CD1c-positive myeloid dendritic cell (primary cell): ENCODE measurements around the gene PARK7.
"Not testable (repeated sequence)": the region's sequence is repeated elsewhere in the genome, so short reads cannot be mapped to it uniquely, and the experiment has no call there.

Source experiments
- DNase-seq: peaks from one replicate; pipeline ENCODE4 v3.0.0-alpha.2; 2016; ENCODE audit errors: extremely low spot score

PARK7 gene

GRCh38 chr1:7943251-7943650, 18.3 kb upstream of the PARK7 start:
- no peak for DNase-seq

DNA sequence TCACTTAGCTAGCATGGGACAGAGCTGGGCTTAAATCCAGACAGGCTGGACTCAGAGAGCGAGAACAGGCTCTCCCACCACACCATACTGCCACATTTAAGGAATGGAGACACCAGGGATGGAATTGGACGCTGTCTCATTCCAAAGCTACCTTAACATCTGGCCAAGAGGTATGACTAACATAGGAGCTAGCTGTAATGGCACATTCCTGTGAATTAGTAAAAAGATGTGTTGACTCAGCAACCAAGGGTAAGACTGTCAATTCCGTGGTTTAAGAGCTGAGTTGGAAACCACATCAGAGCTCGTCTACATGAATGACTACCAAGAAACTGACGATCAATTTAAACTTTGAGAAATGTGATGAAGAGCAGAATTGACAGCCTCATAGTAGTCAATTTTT, 12.6 kb upstream of the PARK7 start:
- peak; percentile 51 for DNase-seq

GRCh38 chr1:7952791-7953190, 8.7 kb upstream of the PARK7 start:
- not testable (repeated sequence) for DNase-seq

GRCh38 chr1:7953850-7954609, 7.5 kb upstream of the PARK7 start:
- DNase-seq = peak; percentile 96

GRCh38 chr1:7954683-7955082, 6.8 kb upstream of the PARK7 start:
- no peak for DNase-seq

DNA sequence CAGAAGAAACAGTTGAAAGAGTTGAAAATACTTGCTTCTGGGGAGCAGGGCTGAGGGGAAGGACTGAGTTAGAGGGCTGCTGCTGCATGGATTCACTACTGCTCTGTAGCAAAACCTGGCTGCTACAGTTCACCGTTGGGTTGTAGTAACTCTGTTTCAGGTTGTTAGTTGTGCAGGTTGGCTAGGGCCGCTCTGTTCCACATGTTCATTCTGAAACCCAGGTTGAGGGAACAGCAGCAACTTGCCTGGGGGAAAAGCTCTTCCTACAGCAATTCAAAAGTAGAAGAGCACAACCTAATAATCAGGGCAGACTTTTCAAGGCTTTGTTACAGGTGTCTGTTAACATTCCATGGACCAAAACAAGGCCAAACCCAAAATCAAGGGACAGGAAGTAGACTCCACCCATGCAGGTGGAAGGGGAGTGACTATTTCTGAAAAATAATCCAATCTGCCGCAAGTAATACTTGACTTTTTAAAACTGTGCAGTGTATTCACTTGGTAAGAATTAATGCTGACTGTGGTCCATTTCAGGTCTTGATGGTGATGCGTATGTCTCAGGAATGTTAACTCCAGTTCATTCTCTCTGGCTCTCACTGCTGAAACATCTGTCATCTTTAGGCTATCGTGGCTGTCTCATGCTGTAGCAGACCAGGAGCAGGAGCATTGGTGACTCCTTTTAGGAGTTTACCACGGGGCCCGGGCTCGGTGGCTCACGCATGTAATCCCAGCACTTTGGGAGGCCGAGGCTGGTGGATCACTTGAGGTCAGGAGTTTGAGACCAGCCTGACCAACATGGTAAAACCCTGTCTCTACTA, 5.1 kb upstream of the PARK7 start:
- no peak for DNase-seq

GRCh38 chr1:7960165-7960564, 1.3 kb upstream of the PARK7 start:
- DNase-seq = peak; percentile 51

- DNase-seq = no peak
These were observed 670 bp upstream of the PARK7 start for GRCh38 chr1:7960867-7961215.

GRCh38 chr1:7962014-7962335, 464 bp downstream of the PARK7 start:
- no peak for DNase-seq

- DNase-seq = no peak
These were observed 1.3 kb downstream of the PARK7 start for GRCh38 chr1:7962636-7963377.

DNA sequence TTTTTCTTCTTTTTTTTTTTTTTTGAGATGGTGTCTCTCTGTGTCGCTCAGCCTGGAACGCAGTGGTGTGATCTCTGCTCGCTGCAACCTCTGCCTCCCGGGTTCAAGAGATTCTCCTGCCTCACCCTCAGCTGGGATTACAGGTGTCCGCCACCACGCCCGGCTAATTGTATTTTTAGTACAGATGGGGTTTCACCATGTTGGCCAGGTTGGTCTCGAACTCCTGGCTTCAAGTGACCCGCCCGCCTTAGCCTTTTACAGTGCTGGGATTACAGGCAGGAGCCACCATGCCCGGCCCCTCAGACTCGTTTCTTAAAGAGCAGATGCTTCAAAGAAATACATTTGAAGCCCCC, 1.8 kb downstream of the PARK7 start:
- DNase-seq = not testable (repeated sequence)

DNA sequence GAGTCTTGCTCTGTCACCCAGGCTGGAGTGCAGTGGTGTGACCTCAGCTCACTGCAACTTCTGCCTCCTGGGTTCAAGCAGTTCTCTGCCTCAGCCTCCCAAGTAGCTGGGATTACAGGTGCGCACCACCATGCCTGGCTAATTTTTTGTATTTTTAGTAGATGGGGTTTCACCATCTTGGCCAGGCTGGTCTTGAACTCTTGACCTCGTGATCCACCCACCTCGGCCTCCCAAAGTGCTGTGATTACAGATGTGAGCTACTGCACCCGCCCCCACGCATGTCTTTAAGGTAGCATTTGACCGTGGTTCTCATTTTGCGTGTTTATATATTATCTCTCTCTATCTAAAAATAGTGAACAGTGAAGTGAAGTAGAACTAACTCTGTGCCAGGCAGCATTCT, 2.3 kb downstream of the PARK7 start:
- DNase-seq = not testable (repeated sequence)

DNA sequence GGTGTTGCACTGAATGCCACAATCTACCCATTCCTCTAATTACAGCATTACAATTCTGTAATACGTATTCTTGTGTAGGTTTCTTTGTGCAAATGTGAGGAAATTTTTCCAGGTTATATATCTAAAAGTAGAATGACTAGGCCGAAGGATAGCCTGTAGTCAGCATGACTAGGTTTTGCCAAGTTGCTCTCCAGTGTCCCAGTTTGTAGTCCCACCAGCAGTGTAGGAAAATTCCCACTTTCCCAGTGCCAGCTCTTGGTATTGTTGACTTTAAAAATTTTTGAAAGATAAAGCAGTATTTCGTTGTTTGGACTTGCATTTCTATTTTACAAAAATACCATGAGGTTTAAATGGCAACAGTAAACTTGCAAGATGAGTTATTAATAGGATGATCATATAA, 3.0 kb downstream of the PARK7 start:
- DNase-seq = no peak

DNA sequence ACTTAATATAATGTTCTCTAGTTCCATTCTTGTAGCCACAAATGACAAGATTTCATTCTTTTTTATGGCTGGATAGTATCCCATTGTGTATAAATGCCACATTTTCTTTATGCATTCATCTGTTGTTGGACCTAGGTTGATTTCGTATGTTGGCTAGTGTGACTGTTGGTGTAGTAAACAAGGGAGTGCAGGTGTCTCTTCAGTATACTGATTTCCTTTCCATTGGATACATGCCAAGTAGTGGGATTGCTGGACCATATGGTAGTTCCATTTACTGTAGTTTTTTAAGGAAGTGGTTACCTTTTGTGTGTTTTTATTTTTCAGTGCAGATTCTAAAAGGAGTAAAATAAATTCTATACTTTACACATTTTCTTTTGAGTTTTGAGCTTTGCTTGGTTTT, 5.7 kb downstream of the PARK7 start:
- no peak for DNase-seq

- DNase-seq = no peak
These were observed 6.1 kb downstream of the PARK7 start for GRCh38 chr1:7967651-7968050.

DNA sequence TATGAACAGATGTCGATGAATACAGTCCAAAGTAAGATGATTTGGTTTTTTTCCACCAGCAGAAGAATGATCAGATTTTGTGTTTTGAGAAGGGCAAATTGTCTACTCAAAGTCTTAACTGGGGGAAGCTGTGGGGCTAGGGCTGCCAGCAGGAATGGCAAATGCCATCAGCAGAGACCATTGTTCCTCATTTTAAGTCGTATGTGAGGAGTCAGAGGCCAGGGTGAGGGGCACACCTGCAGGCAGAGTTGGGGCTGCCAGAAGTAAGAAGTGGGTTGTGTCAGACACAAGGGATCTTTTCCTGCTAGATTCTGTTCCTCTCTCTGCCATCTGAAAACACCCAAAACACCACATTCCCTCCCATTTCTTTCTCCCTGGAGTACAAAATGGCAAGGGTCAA, 8.7 kb downstream of the PARK7 start:
- no peak for DNase-seq

DNA sequence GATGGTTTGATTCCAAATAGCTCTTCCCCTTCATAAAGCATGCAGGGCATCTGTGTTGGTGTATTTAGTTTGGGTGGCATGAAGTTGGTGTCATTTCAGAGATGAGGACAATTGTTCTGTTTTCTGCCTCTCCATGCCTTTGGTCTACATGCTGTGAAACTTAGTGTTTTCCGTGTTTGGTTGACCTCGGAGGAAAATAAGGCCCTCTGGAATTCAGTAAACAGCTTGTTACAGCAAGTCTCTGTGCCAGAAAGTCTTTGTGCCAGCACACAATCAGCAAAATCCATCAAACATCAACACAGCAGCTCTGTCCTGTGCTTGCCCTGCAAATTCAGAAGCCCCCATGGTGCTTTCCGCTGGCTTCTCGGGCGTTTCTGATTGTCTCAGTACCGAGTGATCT, 9.5 kb downstream of the PARK7 start:
- DNase-seq = no peak

DNA sequence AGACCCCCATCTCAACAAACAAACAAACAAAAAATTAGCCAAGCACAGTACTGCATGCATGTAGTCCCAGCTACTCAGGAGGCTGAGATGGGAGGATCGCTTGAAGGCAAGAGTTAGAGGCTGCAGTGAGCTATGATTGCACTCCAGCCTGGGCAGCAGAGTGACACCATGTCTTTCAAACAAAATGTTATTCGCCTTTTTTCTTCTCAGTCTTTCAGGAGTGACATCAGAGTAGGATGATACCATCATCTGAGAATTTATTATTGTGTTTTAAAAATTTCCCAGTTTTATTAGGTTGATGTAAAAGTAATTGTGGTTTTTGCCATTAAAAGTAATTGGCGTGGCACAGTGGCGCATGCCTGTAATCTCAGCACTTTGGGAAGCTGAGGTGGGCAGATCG, 10.8 kb downstream of the PARK7 start:
- no peak for DNase-seq

DNA sequence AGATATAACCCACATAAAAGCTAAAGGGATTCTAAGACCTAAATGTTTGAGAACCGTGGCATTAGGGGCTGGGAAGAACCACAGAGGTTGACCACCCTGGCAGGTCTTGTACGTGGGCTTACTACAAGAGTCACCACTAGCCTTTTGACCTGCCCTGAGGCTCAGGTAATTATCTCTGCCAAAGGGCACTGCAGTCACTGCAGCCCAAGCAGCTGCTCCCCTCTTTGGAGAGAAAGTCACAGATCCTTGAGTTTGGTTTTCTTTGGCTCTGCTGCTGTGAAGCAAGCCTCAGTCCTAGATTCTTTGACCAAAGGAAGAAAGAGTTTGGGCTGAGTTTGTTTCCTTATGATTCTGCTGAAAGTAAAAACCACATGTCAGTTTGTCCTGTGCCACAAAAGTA, 11.6 kb downstream of the PARK7 start:
- DNase-seq = no peak

DNA sequence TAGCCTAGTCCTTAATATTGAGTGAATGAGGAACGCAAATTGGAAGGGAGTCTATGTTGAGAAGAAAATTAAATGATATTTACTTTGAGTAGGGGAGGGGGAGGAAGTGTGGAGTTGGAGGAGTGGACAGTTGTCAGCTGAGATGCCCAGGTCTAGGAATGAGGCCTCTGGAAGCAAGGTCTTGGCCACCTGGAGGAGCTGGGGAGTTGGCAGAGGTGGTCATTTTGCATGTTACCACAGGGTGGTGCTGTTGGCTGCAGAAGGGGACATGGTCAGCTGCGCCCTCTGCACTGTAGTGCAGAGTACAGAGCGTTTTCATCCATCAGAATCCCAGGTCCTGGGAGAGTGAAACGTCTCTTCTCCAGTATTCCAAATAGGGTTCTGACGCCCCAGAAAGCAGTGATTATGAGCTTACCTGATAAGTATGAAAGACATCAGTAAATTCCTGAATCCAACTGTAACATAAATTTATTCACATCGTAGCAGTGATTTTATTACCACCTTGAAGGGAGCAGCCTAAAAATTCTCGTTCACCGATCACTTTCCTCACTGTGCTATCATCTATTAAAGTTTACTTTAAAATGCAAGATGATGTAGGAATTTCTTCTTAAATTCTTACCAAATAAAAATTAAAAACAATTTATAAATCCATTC, 13.8 kb downstream of the PARK7 start:
- DNase-seq = peak; percentile 43

- DNase-seq = no peak
These were observed 19.5 kb downstream of the PARK7 start for GRCh38 chr1:7980984-7981383.

GRCh38 chr1:7983086-7983778, 21.7 kb downstream of the PARK7 start:
- no peak for DNase-seq
